ENCODE results near the gene VIL1.
A peak's percentile ranks its signal among the peaks of the same experiment; 100 is the strongest.

Gene VIL1

DNA sequence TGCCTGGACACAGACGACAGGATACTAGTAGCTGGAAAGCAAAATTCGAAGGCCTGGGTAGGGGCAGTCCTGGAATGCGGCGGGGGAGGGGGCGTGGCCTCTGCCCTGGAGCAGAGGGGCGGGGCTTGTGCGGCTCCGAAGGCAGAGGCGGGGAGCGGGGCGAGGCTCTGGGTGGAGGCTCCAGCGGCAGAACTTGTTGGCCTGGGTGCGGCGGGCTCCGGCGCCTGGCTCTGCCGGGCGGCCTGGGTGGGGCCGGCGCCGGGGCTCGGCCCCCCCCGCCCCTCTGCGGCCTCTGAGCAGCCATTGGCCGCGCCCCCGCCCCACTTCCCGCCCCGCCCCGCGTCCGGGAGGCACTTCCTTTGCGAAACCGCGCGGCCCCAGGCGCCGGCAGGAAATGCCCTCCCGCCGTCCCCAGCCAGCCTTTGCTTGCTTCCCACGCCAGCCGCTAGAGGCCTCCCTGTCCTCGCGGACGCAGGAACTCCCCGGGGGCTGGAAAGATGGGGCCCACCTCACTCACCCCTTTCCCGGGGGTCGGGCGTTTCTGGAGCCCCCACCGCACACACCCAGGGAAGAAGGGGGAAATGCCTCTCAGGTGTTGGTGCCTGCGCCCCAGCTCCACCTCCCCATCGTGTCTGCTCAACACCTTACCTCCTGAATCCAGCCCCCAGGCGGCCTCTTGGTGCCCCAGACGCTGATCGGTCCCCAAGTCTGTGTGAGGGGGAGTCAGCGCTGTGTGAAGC, 12.5 kb upstream of the VIL1 start:
- peak; percentile 83 to 96 for DNase-seq (ENCODE audit: low read depth in 2 of 2)

DNA sequence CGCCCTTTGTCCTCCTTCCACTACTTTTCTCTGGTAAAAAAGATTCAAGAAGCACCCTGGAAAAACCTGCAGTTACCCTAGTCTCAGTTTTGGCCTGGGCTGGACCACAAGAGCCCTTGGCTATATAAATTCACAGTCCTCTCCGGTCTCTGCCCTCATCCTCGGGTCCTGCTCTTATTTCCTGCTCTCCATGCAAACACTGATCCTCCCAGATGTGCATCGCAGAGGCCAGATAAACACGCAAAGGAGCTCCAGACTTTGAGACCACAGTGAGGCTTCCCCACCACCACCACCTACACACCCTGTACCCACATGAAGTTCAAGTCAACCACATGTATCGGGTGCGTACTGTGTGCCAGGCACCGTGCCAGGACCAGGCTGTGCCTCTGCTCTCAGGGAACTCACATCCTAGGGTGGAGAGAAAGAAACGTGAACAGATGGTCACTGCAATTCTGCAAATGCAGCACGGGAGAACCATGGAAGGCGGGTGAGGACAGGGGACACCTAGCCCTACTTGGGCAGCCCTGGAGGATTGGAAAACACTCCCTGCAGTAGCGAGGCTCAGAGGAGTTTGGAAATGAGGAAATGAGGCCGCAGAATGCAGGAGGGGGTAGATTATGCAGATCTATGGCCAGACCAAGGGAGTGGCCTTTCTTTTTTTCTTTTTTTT, 11.8 kb upstream of the VIL1 start:
- peak in 1 of 2 experiments; percentile 59 for DNase-seq (ENCODE audit: low read depth in 2 of 2)

DNA sequence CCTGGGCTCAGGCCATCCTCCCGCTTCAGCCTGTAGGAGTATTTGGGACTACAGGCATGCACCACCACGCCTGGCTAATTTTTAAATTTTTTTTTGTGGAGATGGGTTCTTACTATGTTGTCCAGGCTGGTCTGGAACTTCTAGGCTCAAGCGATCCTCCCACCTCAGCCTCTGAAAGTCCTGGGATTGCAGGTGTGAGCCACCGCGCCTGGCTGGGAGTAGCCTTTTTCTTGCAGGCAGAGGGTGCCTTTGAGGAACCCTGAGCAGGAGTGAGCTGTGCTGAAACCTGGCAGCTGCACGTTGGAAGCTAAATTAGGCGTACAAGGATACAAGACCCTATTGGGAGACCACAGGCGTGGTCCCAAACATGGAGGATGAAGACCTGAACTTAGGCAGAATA, 11.2 kb upstream of the VIL1 start:
- no peak for DNase-seq (ENCODE audit: low read depth in 2 of 2)

DNA sequence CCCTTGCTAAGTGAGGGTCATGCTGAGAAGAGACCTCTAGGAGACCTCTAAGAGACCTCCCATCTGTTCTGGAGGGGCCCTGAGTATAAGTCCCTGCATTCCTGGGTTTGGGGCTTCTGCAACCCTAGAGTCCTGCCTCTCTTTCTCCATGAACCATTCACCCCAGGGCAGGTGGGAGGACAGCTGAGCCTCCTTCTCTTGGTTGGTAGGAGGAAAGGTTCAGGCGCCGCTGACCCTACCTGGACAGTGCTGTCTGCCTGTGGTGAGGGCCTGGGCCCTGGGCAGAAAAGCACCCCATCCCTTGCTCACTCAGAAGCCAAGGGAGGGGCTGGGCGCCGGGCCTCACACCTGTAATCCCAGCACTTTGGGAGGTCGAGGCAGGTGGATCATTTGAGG, 604 bp upstream of the VIL1 start:
- no peak for DNase-seq (ENCODE audit: low read depth in 2 of 2)

DNA sequence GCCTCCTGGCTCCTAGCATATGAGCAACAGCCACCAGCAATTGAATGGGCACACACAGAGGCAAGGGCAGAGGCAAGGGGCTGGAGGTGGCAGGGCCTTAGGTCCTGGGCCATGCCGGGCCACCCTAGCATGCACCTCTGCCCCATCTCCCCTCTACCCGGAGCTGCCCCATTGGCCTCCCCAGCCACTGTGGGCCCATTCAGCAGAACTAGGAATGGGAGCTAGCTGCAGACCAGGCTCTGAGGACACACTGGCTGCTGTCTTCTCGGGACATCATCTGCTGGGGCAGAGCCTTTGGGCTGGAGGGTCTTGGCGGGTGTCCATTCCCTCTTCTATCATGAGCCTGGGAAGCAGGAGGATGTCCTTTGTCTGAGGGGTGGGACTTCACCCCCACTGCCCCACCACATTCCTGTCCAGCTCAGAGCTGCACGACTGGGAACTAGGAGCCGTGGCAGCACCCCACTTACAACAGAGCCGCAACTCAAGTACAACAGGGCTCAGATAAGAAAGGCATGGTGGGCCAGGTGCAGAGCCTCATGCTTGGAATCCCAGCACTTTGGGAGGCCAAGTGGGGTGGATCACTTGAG, 800 bp downstream of the VIL1 start:
- no peak for DNase-seq (ENCODE audit: low read depth in 2 of 2)

DNA sequence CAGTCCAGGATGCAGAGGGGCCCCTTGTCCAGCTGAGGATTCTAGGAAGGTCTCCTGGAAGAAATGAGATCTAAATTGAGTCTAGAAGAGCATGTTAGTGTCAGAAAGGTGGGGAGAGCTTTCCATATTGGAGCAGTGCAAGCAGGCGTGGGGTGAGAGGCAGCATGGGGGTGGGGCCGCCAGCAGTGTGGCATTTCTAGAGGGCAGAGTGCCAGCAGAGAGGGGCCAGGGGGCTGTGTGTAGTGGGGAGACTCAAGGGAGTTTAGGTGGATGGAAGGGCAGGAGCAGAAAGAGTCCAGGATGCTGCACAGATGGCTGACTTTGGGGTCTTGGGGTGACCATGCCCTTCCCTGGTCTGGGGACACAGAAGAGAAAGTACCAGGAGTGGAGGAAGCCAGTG, 2.1 kb downstream of the VIL1 start:
- DNase-seq (ENCODE audit: low read depth in 2 of 2) = no peak

DNA sequence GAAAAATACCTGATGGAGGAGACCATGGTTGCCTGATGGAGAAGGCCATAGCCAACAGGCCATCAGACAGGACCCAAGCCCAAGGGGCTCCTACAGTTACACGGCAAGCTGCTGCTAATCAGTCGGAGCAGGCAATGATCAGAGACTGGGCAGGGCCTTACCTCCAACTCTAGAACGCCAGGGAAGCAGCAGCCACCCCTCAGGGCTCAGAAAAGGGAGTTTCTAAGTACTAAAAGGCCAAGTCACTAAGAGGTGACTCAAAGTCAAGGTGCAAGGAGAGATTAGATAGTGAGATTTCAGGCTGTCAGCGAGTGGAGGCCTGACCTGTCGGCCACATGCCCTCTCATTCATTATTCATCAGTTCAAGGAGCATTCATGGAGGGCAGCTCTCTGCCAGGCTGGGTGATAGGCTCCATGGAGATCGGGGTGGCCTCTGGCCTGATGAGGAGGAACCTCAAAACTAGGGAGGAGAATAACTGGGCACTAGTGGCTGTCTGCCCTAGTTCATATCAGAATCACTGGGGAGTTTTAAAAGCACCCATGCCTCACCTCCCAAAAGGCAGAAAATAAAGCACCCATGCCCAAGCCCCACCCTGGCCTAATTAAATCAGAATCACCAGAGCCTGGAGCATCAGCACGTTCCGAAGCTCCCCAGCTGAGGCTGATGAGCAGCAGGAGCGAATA, 3.6 kb downstream of the VIL1 start:
- no peak for DNase-seq (ENCODE audit: low read depth in 2 of 2)

DNA sequence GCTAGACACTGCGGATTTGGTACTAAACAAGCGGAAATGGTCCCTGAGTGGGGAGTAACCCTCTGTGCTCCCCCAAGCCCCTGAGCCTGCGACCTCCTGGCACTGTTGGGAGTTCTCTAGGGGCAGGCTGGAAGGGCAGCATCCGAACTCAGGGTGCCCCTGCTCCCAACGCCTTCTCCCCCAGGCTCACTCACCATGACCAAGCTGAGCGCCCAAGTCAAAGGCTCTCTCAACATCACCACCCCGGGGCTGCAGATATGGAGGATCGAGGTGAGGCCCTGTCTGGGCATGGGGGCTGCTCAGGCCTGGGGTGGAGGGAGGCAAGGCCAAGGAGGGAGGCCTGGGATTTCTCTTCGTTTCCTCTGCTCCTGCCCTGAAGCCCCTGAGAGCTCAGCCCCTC, 4.7 kb downstream of the VIL1 start:
- no peak for DNase-seq (ENCODE audit: low read depth in 2 of 2)

DNA sequence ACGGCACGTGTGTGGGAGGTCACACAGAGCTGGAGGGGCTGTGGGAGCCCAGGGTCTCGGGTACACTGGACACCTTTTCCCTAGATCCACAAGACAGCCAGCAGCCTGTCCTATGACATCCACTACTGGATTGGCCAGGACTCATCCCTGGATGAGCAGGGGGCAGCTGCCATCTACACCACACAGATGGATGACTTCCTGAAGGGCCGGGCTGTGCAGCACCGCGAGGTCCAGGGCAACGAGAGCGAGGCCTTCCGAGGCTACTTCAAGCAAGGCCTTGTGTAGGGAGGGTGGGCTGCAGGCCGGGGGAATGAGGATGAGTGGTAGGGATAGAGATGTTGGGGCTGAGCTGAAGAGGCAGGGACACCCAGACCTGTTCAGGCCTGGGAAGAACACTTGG, 6.6 kb downstream of the VIL1 start:
- DNase-seq (ENCODE audit: low read depth in 2 of 2) = no peak

DNA sequence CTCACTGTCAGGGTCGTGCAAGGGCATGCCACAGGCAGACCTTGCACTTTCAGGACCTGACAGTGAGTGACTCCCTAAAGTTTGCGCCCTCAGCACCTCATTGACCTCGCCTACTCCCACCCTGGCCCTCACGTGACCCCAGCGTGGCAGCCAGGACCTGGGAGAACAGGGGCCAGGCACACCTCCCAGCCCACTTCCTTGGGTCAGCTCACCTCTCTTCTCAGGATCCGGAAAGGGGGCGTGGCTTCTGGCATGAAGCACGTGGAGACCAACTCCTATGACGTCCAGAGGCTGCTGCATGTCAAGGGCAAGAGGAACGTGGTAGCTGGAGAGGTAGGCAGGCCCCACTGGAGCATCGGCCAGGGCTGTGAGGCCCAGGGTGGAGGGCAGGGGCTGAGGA, 8.8 kb downstream of the VIL1 start:
- DNase-seq (ENCODE audit: low read depth in 2 of 2) = no peak

DNA sequence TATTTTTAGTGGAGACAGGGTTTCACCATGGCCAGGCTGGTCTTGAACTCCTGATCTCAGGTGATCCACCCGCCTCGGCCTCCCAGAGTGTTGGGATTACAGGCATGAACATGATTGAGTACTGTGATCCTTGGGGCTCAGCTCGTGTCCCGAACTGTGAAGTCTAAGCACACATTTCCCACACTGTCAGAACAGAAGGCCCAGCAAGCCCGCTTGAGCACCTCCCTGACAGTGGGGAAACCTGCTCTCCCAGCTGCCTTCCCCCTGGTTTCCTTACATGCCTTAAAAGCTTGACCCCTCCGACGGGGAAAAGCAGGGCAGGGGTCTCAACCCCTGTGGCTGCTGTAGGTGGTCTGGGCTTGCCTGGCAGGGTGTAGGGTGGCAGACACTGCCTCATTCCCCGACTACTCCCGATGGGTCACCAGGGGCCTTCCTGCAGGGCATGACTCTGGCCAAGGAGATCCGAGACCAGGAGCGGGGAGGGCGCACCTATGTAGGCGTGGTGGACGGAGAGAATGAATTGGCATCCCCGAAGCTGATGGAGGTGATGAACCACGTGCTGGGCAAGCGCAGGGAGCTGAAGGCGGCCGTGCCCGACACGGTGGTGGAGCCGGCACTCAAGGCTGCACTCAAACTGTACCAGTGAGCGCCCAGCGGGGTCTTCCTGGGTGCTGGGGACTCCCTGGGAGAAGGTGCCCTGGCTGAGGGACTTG, 10.1 kb downstream of the VIL1 start:
- DNase-seq (ENCODE audit: low read depth in 2 of 2) = no peak

DNA sequence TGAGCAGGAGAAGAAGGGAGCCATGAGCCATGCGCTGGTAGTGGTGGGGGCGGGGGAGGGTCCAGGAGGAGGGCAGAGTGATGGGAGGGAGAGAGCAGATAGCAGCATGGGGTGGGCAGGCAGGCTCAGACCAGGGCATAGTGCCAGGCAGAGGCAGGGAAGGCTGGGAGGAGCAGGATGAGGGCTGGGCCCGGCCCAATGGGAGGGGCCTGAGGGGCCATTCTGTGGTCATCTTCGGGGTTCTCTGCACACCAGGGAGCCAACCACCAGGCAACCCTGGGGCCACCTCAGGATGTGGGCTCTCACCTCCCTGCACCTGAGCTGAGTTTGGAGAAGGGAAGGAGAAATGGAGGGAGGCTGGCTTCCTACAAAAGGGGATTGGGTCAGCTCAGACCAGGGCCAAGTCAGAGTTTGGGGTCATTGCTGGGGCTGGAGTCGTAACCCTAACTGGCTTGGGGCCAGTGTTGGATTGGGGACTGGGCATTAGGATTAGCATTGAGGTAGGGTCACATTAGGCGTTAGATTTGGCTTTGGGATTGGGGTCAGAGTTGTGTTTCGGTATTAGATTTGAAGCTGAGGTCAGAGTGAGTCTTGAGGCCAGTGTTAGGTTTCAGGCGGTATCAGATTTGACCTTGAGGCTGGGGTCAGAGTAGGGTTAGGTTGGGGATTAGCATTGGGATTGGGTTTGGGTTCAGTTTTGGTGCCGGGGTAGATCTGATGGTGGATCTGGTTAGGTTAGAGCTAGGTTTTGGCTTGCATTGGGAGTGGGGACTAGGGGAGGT, 11.2 kb downstream of the VIL1 start:
- no peak for DNase-seq (ENCODE audit: low read depth in 2 of 2)

DNA sequence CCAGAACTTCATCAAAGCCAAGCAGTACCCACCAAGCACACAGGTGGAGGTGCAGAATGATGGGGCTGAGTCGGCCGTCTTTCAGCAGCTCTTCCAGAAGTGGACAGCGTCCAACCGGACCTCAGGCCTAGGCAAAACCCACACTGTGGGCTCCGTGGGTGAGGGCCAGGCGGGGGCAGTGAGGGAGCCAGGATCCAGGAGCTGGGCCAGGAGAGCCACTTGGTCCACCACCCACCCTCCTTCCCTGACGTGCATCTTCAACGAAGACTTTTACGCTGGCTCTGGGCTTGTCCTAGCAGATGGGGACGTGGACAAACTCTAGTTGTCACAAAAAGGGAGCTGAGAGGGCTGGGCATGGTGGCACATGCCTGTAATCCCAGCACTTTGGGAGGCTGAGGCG, 11.8 kb downstream of the VIL1 start:
- DNase-seq (ENCODE audit: low read depth in 2 of 2) = no peak

DNA sequence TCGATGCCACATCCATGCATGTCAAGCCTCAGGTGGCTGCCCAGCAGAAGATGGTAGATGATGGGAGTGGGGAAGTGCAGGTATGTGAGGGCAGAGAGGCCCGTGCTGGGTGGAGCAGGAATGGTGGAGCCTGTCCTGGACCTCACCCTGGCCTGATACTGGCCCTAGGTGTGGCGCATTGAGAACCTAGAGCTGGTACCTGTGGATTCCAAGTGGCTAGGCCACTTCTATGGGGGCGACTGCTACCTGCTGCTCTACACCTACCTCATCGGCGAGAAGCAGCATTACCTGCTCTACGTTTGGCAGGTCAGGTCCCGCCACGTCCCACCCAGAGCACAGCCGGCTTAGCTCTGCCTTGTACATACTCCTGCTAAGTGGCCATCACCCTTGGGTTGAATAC, 13.0 kb downstream of the VIL1 start:
- no peak for DNase-seq (ENCODE audit: low read depth in 2 of 2)

DNA sequence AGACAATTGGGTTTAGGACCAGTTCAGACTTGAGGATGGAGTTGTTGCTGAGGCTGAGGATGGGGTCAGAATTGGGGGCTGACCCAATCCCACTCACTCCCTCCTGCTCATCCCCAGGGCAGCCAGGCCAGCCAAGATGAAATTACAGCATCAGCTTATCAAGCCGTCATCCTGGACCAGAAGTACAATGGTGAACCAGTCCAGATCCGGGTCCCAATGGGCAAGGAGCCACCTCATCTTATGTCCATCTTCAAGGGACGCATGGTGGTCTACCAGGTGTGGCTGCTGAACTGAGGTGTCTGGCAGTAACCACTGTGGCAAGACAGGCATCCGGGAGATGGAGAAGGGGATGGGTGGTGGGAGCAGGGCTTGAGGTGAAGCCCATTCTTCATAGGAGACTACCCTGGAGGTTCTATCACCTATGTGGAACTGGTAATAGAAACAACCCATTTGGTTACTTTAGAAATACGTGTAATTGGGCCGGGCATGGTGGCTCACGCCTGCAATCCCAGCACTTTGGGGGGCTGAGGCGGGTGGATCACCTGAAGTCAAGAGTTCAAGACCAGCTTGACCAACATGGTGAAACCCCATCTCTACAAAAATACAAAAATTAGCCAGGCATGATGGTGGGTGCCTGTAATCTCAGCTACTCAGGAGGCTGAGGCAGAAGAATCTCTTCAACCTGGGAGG, 13.9 kb downstream of the VIL1 start:
- DNase-seq (ENCODE audit: low read depth in 2 of 2) = no peak

DNA sequence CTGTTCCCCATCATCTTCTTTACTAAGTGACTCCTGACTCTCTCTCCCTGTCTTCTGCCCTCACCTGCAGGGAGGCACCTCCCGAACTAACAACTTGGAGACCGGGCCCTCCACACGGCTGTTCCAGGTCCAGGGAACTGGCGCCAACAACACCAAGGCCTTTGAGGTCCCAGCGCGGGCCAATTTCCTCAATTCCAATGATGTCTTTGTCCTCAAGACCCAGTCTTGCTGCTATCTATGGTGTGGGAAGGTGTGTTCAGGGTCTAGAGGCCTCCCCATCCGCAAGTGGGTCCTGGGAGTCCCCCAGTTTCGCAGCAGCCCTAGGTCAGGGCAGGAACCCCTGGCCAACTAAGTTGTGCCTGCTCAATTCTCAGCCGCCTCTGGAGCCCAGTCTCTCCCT, 15.5 kb downstream of the VIL1 start:
- no peak for DNase-seq (ENCODE audit: low read depth in 2 of 2)

DNA sequence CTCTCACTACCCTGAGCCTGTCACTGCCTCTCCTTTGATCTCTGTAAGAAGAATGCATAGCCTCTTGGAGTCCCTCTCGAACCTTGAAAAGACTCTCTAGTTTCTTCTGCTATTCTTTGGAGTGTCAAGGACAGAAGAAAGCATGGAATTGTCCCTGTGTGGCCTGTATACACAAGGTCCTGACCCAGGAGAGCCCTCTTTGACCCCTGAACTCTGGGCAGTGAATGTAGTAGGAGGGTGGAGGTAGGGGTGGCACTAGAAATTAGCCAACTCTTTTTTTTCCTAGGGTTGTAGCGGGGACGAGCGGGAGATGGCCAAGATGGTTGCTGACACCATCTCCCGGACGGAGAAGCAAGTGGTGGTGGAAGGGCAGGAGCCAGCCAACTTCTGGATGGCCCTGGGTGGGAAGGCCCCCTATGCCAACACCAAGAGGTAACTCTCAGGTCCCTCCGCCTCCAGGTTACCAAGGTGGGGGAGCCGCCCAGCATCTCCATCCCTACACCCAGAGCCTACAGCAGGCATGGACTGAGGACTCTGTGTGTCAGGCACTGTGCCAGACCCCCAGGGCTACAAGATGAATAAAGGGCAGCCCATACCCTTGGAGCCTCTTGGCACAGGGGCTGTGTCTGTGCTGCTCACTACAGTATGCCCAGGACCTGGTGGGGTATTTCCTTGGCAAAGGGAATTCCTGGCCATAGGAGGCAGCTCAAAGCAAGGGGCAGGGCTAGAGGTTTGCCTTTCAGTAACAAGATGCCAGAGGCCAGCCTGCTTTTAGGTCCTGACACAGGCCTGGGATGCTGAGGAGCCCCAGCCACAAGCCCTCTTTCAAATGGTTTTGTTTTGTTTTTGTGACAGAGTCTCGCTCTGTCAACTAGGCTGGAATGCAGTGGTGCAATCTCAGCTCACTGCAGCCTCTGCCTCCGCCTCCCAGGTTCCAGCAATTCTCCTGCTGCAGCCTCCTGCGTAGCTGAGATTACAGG, 16.4 kb downstream of the VIL1 start:
- no peak for DNase-seq (ENCODE audit: low read depth in 2 of 2)

DNA sequence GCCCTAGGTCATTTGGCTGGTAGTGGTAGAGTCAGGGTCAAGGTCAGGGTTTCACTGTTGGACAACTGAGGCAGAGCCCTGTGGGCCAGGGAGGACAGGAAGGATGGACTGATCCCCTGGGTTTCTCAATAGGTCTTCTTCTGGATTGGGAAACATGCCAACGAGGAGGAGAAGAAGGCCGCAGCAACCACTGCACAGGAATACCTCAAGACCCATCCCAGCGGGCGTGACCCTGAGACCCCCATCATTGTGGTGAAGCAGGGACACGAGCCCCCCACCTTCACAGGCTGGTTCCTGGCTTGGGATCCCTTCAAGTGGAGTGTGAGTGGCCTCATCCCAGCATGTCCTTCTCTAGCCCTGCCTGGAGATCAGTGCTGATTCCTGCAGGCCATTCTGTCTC, 18.1 kb downstream of the VIL1 start:
- DNase-seq (ENCODE audit: low read depth in 2 of 2) = no peak

DNA sequence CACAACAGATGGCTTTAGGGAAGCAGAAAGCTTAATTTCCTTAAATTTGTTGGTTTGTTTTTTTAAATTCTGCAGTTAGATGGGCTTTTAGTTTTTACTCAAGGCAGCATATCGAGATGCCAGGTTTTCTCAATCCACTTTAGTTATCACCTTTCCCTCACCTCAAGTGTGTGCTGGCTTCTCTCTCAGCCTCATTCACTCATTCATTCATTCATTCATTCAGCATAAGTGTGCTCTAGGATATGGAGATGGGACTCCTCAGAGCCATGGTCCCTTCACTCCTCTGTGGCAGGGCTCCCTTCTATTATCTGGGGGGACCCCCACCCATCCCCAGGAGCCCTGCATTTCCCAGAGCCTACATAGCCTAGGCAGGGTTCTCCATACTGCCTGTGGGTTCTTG, 19.0 kb downstream of the VIL1 start:
- DNase-seq (ENCODE audit: low read depth in 2 of 2) = no peak

DNA sequence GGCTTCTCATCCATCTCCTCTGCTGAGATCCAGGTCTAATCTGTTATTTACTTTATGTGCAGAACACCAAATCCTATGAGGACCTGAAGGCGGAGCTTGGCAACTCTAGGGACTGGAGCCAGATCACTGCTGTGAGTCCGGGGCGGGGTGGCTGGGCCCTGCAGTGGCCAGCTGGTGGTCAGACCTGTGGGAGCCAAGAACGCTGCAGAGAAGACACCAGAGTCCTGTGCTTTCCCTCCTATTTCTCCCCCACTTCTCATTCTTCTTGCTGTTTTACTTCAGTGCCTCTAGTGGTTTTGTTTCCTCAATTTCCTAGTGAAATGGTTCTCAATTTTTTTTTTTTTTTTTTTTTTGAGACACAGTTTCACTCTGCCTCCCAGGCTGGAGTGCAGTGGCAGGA, 19.7 kb downstream of the VIL1 start:
- DNase-seq (ENCODE audit: low read depth in 2 of 2) = no peak
